Left lung (tissue), 10 donors: Measurements from ENCODE around the gene PON1. TPM values are rescaled to one million over a fixed set of nuclear protein-coding genes. Genes with fewer than 3 reads are reported as not detected.

Source experiments
- ATAC-seq: fragments of 200-7000 bp; cut with Tn5 transposase; one replicate; pipeline ENCODE4 v1.9.1; 2020; ENCODE audit warnings: moderate library complexity
- DNase-seq, 4 donors: peaks; one replicate each; pipeline ENCODE4 v3.0.0-alpha.2; 2013 to 2020
- H3K27ac ChIP-seq, 2 donors: fragments of 200-600 bp; sonication (generic) in 1 of 2; one replicate each; pipeline versions ENCODE4 v1.5.0 to v1.8.0; 2020 to 2021
- H3K27me3 ChIP-seq, 2 donors: fragments of 200-600 bp; sonication (generic) in 1 of 2; one replicate each; pipeline versions ENCODE4 v1.5.0 to v1.8.0; 2020 to 2021
- H3K36me3 ChIP-seq, 2 donors: fragments of 200-600 bp; sonication (generic) in 1 of 2; one replicate each; pipeline versions ENCODE4 v1.5.0 to v1.8.0; 2020 to 2021
- H3K4me1 ChIP-seq, 2 donors: fragments of 200-600 bp; one replicate each; pipeline ENCODE4 v1.8.0; 2021
- H3K4me3 ChIP-seq, 2 donors: fragments of 200-600 bp; sonication (generic) in 1 of 2; one replicate each; pipeline versions ENCODE4 v1.5.0 to v1.8.0; 2020 to 2021; ENCODE audit warnings: mild to moderate bottlenecking in 1 of 2
- H3K9me3 ChIP-seq, 2 donors: fragments of 200-600 bp; sonication (generic) in 1 of 2; one replicate each; pipeline versions ENCODE4 v1.5.0 to v1.8.0; 2020 to 2021
- CTCF ChIP-seq, 2 donors: fragments of 200-600 bp; sonication (generic) in 1 of 2; IDR thresholded peaks; one replicate each; pipeline versions ENCODE4 v1.5.0 to v1.8.0; 2021; ENCODE audit warnings: antibody characterized with exemption in 2 of 2
- intact Hi-C, 2 donors: fragments of 100-400 bp; cut with DNase I; formaldehyde crosslinking; loops; one replicate each; pipeline versions ENCODE4 v1.11.2 to v1.14.2; 2022
- polyA plus RNA-seq, 6 donors: library from polyadenylated mRNA; unstranded; fragments of 120-200 nt; gene quantifications; one replicate each; pipeline ENCODE4 v1.2.1, GENCODE V29; 2013; ENCODE audit not compliant: insufficient read length in 6 of 6
- total RNA-seq, 2 donors: library from RNA; stranded (reverse); fragmentation: NEBNext Ultra II Directional; extraction: Animal tissue kit (Norgen Biotek cat#: 25700); gene quantifications; one replicate each; pipeline ENCODE4 v1.2.1, GENCODE V29; 2021
- donor health status: DM: no; HTN: yes; CAD: no.
- donor health status: DM: no; HTN: no; CAD: no.

PON1 gene
- total and polyA plus RNA-seq, 8 donors: 0.42 to 1.7 (median 0.75) TPM

DNA sequence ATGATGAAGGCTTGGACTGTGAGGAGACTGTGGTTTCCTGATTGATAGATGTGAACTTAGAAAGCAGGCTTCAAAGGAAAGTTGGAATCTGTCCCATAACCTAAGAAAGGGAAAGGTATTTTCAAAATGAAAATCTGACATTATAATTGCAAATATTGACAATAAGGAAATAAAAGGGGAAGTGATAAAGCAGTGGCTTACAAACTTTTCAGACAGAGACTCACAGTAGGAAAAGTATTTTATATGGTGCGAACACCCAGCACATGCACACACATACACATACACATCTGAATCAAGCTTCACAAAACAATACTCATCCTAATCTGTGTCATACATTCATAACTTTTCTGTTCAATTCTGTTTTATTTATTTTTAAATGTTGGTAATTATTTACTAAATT, 4.8 kb downstream of the PON1 start:
- peaks cover 0 to 9% of the 10 kb centered on the region in 2 donors for H3K27me3 ChIP-seq
- no peaks in the 10 kb centered on the region for H3K9me3 ChIP-seq
- no peaks in the 10 kb centered on the region for H3K4me1 ChIP-seq
- DNase-seq: no peak
- intact Hi-C loops: no loop called here
- no peaks in the 10 kb centered on the region for H3K36me3 ChIP-seq
- TF ChIP-seq CTCF (IDR thresholded peaks at IDR 0.05): no peak
- H3K27ac ChIP-seq: no peak overlapping the region
- no peak for ATAC-seq
- no peak overlapping the region for H3K4me3 ChIP-seq

DNA sequence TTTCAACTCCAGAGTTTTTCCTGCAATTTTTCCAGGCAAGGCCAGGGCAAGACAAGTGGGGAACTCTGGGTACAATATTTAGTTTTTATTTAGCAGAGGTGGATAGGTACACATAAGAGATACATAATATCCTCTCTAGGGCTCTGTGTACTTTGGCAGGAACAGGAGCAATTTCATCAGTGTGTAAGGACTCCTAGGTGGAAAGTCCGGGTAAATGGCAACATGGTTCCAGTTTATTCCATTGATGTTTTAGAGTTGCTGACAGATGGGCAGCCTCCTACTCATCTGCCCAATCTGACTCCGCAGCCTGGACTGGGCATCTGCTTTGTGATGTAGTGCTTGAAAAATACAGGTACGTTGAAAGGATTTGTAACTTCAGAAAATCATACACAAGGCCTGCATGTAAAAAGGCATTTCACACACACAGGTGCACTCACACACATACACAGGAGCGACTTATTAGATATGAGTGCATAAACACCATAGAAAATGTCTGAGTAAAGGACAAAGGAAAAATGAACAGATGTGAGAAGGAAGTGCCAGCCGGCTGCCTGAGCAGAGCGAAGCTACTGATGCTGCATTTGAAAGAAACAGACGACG, 5.7 kb downstream of the PON1 start:
- no peak overlapping the region for H3K27ac ChIP-seq
- TF ChIP-seq CTCF (IDR thresholded peaks at IDR 0.05): no peak
- no peak for ATAC-seq
- no peaks in the 10 kb centered on the region for H3K27me3 ChIP-seq
- no peak overlapping the region for H3K4me3 ChIP-seq
- H3K4me1 ChIP-seq: no peaks in the 10 kb centered on the region
- H3K36me3 ChIP-seq: no peaks in the 10 kb centered on the region
- intact Hi-C loops: no loop called here
- DNase-seq: no peak
- no peaks in the 10 kb centered on the region for H3K9me3 ChIP-seq

DNA sequence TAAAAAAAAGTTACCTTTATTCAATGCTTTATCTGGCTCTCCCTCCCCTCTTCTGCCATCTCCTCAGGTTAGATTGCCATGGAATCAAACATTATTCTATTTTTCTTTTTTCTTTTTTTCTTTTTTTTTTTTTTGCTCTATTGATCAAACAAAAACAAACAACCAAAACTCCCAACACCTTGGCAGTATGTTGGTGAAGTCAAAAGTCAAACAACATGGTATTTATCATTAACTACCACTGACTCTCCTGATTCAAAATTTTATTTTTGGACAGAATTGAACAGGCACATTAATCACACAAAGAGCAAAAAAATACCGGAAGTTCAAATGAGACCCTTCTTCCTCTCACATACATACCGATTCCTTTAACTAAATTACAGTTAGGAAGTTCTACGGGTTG, 6.4 kb downstream of the PON1 start:
- DNase-seq (no peak), ATAC-seq (no peak)
- TF ChIP-seq CTCF (IDR thresholded peaks at IDR 0.05): no peak
- Histone ChIP-seq H3K9me3 (no peaks in the 10 kb centered on the region), H3K4me3 (no peak overlapping the region), H3K27me3 (no peaks in the 10 kb centered on the region), H3K36me3 (no peaks in the 10 kb centered on the region), H3K4me1 (no peaks in the 10 kb centered on the region), H3K27ac (no peak overlapping the region)
- intact Hi-C loops: no loop called here

GRCh38 chr7:95317546-95317945, 6.8 kb downstream of the PON1 start:
- ATAC-seq (no peak), DNase-seq (no peak)
- H3K27me3 ChIP-seq: no peaks in the 10 kb centered on the region
- H3K9me3 ChIP-seq: no peaks in the 10 kb centered on the region
- no peaks in the 10 kb centered on the region for H3K36me3 ChIP-seq
- no peak overlapping the region for H3K4me3 ChIP-seq
- H3K27ac ChIP-seq: no peak overlapping the region
- TF ChIP-seq CTCF (IDR thresholded peaks at IDR 0.05): no peak
- intact Hi-C loops: no loop called here
- no peaks in the 10 kb centered on the region for H3K4me1 ChIP-seq

DNA sequence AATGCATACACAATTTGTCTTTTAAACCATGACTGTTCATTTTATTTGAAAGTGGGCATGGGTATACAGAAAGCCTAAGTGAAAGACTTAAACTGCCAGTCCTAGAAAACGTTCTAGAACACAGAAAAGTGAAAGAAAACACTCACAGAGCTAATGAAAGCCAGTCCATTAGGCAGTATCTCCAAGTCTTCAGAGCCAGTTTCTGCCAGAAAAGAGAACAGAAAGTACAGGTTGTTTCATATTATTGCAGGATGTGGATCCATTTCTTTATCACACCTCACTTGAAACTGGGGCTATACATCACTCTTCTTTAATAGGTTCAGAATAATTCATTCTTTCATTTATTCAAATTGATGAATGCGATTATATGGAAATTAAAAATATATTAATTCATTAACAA, 7.7 kb downstream of the PON1 start:
- Histone ChIP-seq H3K27me3 (no peaks in the 10 kb centered on the region), H3K4me3 (no peak overlapping the region), H3K36me3 (no peaks in the 10 kb centered on the region), H3K9me3 (no peaks in the 10 kb centered on the region), H3K27ac (no peak overlapping the region), H3K4me1 (no peaks in the 10 kb centered on the region)
- intact Hi-C loops: no loop called here
- no peak for TF ChIP-seq CTCF (IDR thresholded peaks at IDR 0.05)
- ATAC-seq (no peak), DNase-seq (no peak)
